ENCODE data around the gene UBXN10.

The UBXN10 gene

DNA sequence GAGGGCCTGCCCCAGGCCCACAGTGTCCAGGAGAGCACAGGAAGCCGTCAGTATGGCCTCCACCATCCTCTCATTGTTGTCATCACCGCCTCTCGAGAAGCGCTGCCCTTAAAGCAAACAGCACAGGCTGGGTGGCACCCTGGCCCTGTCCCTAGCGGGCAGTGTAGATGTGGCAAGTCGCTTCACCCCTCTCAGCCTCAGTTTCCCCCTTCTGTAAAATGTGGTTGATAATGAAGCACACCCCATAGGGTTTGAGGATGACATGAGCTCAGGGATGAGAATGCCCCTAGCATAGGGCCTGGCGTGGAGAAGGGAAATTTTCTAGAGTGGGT is 33.3 kb upstream of the UBXN10 start:
- no peak for DNase-seq

DNA sequence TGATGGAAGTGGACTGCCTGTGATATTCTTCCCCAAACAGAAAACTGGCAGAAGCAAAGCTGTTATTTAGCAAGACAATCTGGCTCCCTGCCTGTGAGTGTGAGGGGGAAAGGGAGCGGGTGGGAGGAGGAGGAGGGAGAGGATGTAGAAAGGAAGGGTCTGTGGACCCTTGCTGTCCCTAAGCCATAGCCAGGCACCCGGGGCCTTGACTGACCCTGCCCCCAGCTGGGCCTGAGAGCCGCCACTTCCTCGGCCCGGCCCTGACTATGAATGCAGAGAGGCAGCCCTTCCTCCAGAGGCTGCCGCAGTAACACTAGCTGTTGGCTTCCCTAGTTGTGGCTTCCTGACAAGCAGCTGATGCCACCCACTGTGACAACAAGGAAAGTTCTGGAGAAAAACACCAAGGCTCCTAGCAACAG is 32.9 kb upstream of the UBXN10 start:
- no peak for DNase-seq

DNA sequence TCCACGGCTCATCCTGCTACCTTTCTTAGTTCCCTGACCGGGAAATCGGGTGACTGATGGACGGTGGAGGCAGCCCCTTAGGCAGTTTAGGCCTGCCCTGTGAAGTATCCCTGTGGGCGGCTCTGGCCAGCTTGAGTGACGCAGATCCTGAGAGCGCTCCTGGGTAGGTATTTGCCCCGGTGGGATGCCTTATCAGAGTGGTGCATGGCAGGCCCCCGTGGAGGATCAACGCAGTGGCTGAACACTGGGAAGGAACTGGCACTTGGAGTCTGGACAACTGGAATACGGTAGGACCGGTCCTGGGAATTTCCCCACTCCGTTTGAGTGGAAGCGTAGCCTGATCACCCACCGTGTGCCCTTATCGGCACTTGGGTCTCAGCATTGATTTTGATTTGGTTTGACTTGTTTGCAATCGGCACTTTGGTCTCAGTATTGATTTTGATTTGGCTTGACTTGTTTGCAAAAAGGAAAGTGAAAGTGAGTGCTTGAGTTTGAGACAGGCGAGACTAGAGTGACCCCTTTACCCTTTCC is 31.5 kb upstream of the UBXN10 start:
- DNase-seq, result no peak

DNA sequence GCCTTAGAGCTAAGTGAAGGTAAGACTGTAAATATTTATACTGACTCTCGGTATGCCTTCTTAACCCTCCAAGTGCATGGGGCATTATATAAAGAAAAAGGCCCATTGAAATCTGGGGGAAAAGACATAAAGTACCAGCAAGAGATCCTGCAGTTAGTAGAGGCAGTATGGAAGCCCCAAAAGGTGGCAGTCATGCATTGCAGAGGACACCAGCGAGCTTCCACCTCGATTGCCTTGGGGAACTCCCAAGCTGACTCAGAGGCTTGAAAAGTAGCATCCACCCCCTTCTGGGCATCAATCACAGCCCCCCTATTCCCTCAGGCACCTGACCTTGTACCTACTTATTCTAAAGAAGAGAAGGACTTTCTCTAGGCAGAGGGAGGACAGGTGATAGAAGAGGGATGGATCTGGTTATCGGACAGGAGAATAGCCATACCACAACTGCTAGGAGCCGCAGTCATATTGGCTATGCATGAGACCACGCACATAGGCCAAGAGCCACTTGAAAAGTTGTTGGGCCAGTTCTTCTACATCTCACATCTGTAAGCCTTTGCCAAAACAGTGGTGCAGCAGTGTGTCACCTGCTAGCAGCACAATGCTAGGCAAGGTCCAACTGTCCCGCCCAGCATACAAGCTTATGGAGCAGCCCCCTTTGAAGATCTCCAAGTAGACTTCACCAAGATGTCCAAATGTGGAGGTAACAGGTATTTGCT is 27.4 kb upstream of the UBXN10 start:
- peak; percentile 27 for DNase-seq

DNA sequence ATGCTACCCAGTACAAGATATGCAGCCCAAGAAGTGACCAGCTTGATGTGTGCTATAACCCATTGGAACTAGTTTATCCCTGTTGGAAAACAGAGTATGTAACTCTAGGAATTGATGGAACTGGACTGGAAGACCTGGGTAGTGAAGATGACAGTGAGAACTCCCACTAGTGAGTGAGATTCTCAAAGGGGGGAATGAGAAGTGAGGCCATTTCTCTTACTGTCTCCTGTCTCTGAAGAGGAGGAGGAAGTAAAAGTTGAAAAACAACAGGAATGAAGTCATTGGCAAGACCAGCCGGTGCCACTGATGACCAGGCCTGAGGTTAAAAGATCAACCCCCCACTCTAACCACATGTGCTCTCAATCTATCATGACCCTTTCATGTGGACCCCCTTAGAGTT is 25.9 kb upstream of the UBXN10 start:
- no peak for DNase-seq

DNA sequence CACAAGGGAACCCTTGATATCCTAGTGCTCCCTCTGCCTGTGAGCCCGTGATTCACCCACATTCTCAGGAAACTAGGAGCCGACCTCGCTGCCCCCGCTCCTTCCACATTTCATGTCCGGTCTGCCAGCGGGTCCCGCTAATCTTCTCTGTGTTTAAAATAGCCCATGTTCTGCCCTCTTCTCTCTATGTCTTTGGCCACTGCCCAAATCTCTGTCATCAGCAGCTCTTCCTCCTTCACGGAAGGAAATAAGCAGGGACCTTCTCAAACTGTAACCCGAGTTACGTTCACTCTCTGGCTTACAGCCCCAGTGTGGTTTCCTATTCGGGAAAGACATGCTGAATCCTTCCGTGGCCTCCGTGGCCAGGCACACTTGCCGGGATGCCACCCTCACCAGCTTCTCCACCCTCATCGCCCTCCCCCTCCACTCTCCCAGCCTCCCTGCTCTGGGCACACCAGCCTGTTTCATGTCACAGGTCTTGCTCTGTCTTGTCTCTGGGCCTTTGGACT is 21.1 kb upstream of the UBXN10 start:
- DNase-seq, result no peak

DNA sequence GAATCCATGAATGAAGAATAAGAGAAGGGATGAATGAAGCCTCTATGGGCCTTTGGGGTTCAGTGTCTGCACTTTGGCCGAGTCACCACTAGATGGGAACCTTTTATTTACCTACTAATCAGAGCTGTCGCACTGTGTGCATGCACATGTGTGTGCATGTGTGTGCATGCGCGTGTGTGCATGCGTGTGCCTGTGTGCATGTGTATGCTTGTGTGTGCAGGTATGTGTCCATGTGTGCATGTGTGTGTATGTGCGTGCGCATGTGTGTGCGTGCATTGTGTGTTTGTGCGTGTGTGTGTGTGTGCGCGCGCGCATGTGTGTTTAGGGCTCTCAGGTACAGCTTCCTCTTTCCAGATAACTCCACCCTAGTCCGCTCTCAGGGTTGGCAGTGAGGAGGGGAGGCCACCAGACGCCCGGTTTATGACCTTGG is 20.4 kb upstream of the UBXN10 start:
- peak; percentile 42 for DNase-seq

DNA sequence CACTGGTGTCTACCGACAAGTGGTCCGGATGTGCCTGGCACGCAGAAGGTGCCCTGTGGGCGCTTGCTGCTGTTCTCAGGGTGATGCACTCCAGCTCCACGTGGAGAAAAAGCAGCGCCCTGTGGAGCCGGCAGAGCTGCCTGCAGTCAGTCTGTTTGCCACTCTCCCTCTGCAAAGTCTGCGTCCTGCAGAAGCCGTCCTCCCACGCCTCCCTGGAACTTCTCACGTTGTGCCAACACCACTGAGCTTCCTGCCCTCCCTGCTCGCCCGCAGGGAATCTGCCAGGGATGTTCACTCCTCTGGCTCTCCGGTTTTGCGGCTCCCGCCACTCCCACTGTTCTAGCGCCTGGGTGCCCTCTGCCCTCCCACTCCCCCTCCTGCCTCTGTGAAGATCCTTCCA is 19.8 kb upstream of the UBXN10 start:
- no peak for DNase-seq

DNA sequence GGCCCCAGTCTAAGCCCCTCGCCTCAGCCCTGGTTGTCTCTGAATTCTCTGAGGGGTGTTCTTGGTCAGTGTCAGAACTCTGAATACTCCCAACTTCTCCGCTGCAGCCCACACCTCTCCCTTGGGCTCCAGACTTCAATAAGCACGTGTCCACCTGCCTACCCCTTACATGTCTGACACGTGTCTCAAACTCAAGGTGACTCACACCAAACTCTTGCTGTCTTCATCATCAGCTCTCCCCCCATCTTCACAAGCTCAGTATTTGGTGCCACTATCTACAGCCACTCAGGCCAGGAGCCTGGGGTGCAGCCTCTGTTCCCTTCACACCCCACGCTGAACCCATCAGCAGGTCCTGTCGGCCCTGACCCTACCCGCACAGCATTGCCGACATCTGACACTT is 18.8 kb upstream of the UBXN10 start:
- DNase-seq, result no peak

DNA sequence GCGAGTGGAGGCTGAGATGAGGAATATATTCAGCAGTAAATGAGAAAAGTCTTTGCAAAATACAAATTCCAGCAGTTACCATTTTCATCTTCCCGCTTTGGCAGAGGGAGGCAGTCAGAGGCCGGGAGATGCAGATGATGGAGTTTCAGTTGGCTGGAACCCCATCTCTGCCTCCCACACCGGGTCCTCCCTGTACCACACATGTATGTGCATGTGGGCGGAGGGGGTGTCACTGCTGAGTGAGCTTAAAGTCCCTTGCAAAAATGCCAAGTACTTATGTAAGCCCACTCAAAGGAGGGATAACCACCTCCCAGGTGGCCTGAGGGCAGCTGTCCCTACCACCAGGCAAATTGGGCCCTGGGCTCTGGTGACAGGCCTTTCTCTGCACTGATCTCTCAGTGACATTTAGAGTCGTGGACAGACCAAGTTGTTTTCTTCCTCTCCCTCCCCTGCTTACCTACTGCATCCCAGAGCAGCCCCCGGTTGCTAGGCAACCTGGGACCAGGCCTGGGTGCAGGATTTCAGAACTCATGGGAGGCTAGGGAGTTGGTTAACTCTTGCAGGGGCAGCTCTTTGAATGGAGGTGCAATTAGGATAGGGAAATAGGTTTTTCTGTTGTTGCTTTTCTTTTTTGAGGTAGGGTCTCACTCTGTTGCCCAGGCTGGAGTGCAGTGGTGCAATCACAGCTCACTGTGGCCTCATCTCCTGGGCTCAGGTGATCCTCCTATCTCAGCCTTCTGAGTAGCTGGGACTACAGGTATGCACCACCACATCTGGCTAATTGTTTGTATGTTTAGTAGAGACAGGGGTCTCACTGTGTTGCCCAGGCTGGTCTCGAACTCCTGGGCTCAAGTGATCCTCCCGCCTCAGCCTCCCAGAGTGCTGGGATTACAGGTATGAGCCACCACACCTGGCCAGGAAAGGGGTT is 17.1 kb upstream of the UBXN10 start:
- DNase-seq, result no peak

DNA sequence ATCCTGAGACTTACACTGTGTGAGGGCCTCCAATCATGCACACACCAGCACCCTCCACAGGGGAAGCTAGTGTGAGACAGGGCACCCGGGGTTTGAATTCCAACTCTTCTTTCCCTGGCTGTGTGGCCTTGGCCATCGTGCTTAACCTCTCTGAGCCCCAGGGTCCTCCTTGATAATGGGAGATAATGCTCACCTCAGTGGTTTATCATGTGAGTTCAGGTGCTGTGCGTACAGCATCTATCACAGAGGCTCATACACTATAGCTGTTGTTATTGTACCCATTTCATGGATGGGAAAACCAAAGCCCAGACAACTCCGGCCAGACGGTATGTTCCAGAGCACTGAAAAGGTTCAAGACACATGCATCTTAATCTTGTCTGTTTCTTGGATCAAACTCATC is 16.0 kb upstream of the UBXN10 start:
- no peak for DNase-seq

DNA sequence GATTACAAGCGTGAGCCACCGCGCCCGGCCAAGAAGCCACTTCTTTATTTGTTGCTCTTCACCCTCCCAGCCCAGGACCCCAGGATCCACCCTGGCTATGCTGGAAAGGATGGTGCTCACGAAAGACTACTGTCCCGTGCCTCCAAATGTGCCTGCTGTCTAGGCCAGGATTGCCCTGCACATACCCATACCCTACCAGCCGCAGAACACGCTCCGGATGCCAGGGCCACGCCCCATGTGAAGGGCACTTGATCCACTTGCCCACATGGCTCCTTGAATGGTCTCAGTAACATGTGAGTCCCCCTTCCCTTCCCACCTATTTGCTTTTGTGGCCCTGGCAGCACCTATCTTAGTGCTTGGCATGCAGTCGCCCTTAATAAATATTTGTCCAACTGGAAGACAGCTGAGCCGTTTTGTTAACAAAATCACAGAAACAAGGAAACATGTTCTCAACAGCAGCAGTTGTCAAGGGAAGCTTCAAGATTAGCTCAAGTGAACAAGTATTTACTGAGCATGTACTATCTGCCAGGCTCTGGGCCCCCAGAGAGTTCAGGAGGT is 13.8 kb upstream of the UBXN10 start:
- DNase-seq, result no peak

DNA sequence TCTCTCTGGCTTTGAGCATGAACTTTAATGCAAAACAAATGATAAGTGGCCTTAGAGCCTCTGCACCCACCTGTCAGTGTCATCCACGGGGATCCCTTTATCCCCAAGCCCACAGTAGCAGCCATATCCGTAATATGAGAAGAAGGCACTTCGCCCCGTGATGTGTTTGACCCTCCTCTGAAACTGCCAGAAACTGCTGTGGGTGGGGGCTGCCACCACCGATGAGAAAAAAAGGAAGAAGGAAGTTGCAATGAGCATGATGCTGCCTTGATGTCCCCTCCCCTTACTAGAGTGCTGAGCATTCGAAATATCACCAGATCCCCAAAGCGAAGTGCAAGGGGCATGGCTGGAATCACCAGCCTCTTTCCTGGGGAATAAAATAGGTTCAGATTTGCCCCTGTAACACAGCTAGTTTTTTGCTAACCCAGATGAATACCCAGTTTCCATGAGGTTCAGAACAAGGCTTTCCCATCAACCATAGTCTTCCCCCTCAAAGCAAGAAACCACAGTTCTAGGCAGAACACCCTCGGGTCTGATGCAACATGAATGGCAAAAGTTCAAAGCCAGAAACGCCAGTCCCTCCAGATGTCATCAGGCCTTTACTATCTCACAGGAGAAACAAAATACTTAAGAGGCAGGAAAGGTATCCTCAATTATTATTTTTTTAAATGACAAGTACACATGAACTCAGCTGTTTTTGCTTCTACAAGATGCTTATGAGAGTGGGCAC is 10.8 kb upstream of the UBXN10 start:
- no peak for DNase-seq

DNA sequence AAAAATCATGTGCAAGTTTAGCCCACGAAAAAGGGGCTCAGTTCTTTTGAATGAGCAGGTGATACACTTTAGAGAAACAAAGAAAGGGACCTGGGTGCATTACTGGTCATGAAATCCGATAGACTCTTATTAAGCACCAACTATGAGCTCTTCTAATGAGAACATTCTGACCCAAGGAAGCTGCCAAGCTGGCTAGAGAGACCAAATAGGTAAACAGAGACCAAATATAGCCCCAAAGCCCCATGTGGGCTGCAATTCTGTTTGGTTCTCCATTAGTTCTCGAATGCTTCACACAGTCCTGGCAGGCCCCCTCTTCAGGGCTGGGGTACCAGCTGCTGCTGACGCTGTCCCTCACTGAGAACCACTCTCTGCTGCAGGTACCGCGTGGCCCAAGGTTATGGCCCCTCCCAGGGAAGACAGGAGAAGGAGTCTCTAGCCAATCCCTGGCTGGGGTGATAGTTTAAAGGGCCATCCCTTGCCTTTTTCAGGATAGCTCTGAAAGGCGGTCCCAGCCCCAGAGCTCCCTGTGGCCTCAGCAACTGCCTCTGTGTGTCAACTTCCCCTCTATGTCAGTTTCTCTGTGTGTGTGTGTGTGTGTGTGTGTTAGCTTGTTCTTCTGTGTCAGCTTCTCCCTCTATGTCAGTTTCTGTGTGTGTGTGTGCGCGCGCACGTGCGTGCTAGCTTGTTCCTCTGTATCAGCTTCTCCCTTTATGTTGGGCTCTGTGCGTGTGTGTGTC is 7.1 kb upstream of the UBXN10 start:
- no peak for DNase-seq

DNA sequence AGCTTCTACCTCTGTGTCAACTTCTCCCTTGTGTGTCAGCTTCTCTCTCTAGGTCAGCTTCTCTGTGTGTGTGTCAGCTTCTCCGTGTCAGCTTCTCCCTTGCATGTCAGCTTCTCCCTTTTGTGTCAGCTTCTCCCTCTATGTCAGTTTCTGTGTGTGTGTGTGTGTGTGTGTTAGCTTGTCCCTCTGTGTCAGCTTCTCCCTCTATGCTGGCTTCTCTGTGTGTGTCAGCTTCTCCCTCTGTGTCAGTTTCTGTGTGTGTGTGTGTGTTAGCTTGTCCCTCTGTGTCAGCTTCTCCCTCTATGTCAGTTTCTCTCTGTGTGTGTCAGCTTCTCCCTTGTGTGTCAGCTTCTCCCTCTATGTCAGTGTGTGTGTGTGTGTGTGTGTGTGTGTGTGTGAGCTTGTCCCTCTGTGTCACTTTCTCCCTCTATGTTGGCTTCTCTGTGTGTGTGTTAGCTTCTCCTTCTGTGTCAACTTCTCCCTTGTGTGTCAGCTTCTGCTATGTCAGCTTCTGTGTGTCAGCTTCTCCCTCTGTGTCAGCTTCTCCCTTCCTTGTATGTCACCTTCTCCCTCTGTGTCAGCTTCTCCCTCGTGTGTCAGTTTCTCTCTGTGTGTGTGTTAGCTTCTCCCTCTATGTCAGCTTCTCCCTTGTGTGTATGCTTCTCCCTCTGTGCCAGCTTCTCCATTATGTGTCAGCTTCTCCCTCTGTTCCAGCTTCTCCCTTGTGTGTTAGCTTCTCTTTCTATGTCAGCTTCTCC is 6.3 kb upstream of the UBXN10 start:
- no peak for DNase-seq

DNA sequence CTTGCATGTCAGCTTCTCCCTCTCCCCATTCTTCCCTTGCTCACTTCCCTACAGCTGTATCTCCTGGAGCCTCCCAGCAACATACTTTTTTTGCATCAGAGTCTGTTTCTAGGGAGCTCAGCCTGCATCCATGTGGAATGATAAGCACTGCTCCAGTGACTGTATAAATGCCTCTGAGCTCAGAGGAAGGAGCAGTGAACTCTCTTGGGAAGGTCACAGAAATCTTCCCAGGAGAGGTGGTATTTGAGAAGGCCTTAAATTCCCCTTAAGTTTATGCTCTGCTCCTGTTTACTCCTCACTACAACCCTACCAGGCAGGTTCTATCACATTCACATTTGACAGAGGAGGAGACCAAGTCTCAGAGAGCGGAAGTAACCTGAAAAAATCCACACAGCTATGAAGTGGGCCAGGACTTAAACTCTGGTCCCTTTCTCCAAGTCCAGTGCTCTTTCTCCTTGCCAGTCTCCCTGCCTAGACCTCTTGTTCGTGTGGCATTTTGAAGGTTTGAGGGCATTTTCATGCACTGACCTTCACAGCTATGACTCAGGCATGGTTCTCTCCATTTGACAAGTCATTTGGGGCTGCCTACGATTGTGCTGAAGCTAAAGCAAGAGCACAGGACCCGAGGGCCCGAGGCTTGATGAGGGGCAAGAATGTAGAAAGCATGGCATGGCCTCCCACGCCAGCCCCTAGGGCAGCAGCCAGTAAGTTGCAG is 5.6 kb upstream of the UBXN10 start:
- no peak for DNase-seq

DNA sequence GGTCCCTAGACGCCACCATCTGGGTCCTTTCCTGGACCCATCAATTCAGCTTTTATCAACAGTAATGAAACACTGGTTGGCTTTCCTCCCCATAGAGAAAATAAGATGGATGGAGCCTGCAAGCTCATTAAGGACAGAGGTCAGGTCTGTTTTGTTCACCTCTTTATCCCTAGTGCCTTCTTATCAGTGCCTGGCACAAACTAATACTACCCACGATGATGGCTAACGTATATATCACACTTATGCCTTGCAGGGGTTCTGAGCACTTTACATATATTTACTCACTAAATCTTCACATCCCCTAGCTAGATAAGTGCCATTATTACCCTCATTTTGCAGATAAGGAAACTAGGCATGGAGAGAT is 5.1 kb upstream of the UBXN10 start:
- DNase-seq, result no peak

DNA sequence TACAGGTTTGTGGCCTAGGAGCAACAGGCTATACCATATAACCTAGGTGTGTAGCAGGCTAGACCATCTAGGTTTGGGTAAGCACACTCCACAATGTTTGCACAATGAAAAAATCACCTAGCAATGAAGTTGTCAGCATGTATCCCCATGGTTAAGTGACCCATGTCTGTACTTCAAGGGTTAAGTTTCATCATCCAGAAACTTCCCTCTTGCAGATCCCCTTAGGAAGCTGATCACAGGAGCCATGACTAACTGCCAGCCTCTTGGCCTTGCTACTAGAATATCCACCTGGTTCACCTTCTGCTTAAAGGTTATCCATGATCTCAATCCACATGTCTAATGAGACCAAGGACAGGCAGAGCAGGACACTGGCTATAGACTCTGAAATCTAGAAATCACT is 3.5 kb upstream of the UBXN10 start:
- no peak for DNase-seq

DNA sequence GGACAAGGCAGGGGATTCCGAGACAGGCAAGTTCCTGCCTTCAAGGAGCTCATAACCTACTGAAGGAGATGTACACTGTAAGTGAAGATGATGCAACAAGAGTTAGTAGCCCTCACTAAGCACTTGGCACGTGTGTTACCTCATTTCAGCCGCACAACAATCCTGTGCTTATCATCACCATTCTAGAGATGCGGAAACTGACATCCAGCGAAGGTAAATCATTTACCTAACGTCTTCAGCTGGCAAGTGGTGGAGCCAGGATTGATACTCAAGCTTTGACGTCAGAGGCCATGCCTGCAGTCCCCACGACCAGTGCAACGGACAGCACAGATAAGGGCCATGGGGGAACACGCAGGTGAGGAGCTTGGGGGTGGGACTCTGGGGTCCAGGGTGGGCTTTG is 2.9 kb upstream of the UBXN10 start:
- DNase-seq, result no peak

DNA sequence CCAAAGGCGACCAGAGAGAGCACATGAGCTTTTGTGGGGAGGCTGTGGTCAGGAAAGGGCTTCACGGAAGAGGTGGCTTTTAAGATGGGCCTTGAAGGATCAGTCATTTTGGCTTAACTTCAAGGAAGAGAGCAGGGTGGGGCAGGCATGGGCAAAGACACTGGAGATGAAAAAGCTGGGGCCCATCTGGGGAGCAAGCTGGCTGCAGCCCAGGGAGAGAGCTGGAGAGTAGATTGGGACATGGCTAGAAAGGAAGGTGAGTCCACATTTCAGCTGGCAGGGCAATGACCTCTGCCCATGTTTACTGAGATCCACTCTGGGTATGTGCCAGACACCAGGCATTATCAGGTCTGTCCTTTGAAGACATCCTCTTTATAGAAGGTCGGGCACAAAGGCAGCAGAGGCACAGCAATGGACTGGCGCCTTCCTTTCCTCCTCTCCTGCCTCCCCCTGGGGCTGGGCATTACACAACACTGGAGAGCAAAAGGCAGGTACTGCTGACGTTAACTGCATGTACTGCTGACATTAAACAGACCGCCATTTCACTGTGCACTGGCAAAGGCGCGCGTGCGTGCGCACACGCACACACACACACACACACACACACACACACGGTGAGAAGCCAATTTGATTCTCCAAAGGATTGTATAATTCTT is 2.2 kb upstream of the UBXN10 start:
- no peak for DNase-seq
